ENCODE results near the gene ITPKB.

The ITPKB gene

DNA sequence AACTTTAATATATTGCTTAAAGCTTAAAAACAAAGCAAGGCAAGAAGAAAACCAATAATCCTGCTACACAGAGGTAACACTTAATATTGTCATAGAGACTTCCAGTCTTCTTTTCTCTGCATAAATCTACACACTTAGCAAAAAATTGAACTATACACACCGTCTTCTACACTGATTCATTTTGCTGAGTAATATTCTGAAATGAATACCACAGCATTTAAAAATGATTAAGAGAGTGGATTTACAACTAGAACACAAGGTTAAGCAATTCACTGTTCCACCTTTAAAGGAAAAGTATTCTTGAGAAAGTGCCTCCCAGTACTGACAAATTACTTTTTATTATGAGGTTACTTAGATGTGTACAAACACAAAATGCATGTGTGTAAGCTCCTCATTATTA, 22.2 kb upstream of the ITPKB start:
- no peak overlapping the region for H3K4me3 ChIP-seq (ENCODE audit: low read depth, low read length, poor library complexity, severe bottlenecking)
- no peak overlapping the region for H2AFZ ChIP-seq (ENCODE audit: low read length)
- H3K27ac ChIP-seq (ENCODE audit: low read depth, low read length, poor library complexity, severe bottlenecking), result no peak overlapping the region
- no peak overlapping the region for H3K9ac ChIP-seq (ENCODE audit: low read length)
- H3K4me1 ChIP-seq (ENCODE audit: insufficient read depth, low read length, severe bottlenecking), result no peaks in the 10 kb centered on the region
- H3K9me3 ChIP-seq (ENCODE audit: low read length), result no peaks in the 10 kb centered on the region
- peaks cover 3% of the 10 kb centered on the region; the same call in 1 of the 2 replicates for H3F3A ChIP-seq (ENCODE audit: insufficient read depth, low read length)
- H4K20me1 ChIP-seq (ENCODE audit: insufficient read depth, low read length), result no peaks in the 10 kb centered on the region
- 0 out of 2 replicates have a peak, but pooled peaks cover 6% of the 10 kb centered on the region for H3K27me3 ChIP-seq (ENCODE audit: insufficient read depth, low read length)
- H3K79me2 ChIP-seq (ENCODE audit: insufficient read depth, low read length), result no peaks in the 10 kb centered on the region
- H3K36me3 ChIP-seq (ENCODE audit: insufficient read depth, low read length), result no peaks in the 10 kb centered on the region
- no peaks in the 10 kb centered on the region for H3K9me2 ChIP-seq (ENCODE audit: low read depth, low read length)
- H3K4me2 ChIP-seq (ENCODE audit: low read length), result no peak overlapping the region
- TF ChIP-seq, protein P1, sequence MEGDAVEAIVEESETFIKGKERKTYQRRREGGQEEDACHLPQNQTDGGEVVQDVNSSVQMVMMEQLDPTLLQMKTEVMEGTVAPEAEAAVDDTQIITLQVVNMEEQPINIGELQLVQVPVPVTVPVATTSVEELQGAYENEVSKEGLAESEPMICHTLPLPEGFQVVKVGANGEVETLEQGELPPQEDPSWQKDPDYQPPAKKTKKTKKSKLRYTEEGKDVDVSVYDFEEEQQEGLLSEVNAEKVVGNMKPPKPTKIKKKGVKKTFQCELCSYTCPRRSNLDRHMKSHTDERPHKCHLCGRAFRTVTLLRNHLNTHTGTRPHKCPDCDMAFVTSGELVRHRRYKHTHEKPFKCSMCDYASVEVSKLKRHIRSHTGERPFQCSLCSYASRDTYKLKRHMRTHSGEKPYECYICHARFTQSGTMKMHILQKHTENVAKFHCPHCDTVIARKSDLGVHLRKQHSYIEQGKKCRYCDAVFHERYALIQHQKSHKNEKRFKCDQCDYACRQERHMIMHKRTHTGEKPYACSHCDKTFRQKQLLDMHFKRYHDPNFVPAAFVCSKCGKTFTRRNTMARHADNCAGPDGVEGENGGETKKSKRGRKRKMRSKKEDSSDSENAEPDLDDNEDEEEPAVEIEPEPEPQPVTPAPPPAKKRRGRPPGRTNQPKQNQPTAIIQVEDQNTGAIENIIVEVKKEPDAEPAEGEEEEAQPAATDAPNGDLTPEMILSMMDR (IDR thresholded peaks at IDR 0.05; ENCODE audit: low read length), result no peak

DNA sequence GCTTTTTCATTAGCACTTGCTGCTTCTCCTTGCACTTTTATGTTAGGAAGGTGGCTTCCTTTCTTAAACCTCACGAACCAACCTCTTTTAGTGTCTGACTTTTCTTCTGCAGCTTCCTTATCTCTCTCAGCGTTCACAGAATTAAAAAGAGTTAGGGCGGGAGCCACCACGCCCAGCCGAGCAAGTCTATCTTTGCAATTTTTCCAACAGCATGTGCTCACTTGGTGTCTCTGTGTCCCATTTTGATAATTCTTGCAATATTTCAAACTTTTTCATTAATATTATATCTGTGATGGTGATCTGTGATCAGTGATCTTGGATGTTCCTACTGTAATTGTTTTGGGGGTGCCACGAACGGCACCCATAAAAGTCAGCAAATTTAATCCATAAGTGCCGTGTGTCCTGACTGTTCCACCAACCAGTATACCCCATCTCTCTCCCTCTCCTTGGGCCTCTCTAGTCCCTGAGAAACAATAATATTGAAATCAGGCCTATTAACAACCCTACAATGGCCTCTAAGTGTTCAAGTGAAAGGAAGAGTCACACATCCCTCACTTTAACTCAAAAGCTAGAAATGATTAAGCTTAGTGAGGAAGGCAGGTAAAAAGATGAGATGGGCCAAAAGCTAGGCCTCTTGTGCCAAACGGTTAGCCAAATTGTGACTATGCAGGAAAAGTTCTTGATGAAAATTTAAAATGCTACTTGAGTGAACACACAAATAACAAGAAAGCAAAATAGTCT, 15.9 kb upstream of the ITPKB start:
- Histone ChIP-seq H3K4me1 (ENCODE audit: insufficient read depth, low read length, severe bottlenecking) (peaks cover 8% of the 10 kb centered on the region), H3K27me3 (ENCODE audit: insufficient read depth, low read length) (no peaks in the 10 kb centered on the region), H3K36me3 (ENCODE audit: insufficient read depth, low read length) (no peaks in the 10 kb centered on the region), H3K79me2 (ENCODE audit: insufficient read depth, low read length) (no peaks in the 10 kb centered on the region), H3K4me3 (ENCODE audit: low read depth, low read length, poor library complexity, severe bottlenecking) (no peak overlapping the region), H3K27ac (ENCODE audit: low read depth, low read length, poor library complexity, severe bottlenecking) (no peak overlapping the region), H3K4me2 (ENCODE audit: low read length) (no peak overlapping the region), H3K9ac (ENCODE audit: low read length) (no peak overlapping the region), H4K20me1 (ENCODE audit: insufficient read depth, low read length) (no peaks in the 10 kb centered on the region), H3K9me2 (ENCODE audit: low read depth, low read length) (no peaks in the 10 kb centered on the region), H3F3A (ENCODE audit: insufficient read depth, low read length) (no peaks in the 10 kb centered on the region), H3K9me3 (ENCODE audit: low read length) (no peaks in the 10 kb centered on the region), H2AFZ (ENCODE audit: low read length) (no peak overlapping the region)
- no peak for TF ChIP-seq EZH2 (IDR thresholded peaks at IDR 0.05; ENCODE audit: borderline replicate concordance, low read length)
- TF ChIP-seq, protein P1 (IDR thresholded peaks at IDR 0.05; ENCODE audit: low read length), result no peak

DNA sequence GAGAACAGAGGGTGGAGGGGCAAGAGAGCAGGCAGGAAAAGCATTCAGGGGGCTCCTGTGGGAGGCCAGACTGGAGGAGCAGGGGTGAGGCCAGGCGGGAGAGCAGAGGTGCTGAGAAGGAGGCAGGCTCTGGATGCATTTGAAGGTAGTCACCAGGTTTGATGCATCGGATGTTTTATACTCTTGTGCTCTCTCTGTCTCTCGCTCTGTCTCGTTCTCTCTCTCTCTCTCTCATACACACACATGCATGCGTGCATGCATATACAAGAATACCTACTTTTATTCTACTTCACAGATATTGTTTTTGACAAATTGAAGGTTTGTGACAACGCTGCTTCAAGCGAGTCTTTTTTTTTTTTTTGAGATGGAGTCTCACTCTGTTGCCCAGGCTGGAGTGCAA, 15.0 kb upstream of the ITPKB start:
- H3K79me2 ChIP-seq (ENCODE audit: insufficient read depth, low read length), result no peaks in the 10 kb centered on the region
- no peaks in the 10 kb centered on the region for H4K20me1 ChIP-seq (ENCODE audit: insufficient read depth, low read length)
- H3K9me3 ChIP-seq (ENCODE audit: low read length), result no peaks in the 10 kb centered on the region
- no peak overlapping the region for H3K4me2 ChIP-seq (ENCODE audit: low read length)
- no peaks in the 10 kb centered on the region for H3K36me3 ChIP-seq (ENCODE audit: insufficient read depth, low read length)
- H3K4me1 ChIP-seq (ENCODE audit: insufficient read depth, low read length, severe bottlenecking), result peaks cover 15% of the 10 kb centered on the region
- H3K9ac ChIP-seq (ENCODE audit: low read length), result no peak overlapping the region
- H3K9me2 ChIP-seq (ENCODE audit: low read depth, low read length), result no peaks in the 10 kb centered on the region
- H3K27ac ChIP-seq (ENCODE audit: low read depth, low read length, poor library complexity, severe bottlenecking), result no peak overlapping the region
- no peak for TF ChIP-seq EZH2 (IDR thresholded peaks at IDR 0.05; ENCODE audit: borderline replicate concordance, low read length)
- TF ChIP-seq, protein P1 (IDR thresholded peaks at IDR 0.05; ENCODE audit: low read length), result no peak
- no peak overlapping the region for H3K4me3 ChIP-seq (ENCODE audit: low read depth, low read length, poor library complexity, severe bottlenecking)
- no peak overlapping the region for H2AFZ ChIP-seq (ENCODE audit: low read length)
- no peaks in the 10 kb centered on the region for H3F3A ChIP-seq (ENCODE audit: insufficient read depth, low read length)
- H3K27me3 ChIP-seq (ENCODE audit: insufficient read depth, low read length), result no peaks in the 10 kb centered on the region
